GM03348 (cell line): ENCODE results near the gene NFIA.

Source experiments
- DNase-seq: peaks from one replicate; pipeline ENCODE4 v3.0.0; 2012; ENCODE audit warnings: low spot score

Gene NFIA

DNA sequence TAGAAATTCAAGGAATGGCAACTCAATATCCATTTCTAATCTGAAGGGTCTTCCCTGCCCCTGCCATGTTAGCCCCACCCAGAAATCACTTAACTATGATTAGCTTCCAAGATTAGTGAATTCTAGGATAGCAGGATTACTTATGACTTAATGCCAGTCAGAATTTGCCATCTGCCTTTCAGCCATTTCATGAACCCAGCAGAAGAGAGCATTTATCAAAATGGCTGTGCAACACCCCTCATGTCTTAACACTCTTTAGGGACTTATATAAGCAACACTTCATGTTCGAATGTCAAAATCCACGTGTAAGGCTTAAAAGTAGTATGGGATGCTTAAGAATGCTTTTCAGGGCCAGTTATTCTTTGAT is 288.5 kb downstream of the NFIA start:
- DNase-seq, result no peak

DNA sequence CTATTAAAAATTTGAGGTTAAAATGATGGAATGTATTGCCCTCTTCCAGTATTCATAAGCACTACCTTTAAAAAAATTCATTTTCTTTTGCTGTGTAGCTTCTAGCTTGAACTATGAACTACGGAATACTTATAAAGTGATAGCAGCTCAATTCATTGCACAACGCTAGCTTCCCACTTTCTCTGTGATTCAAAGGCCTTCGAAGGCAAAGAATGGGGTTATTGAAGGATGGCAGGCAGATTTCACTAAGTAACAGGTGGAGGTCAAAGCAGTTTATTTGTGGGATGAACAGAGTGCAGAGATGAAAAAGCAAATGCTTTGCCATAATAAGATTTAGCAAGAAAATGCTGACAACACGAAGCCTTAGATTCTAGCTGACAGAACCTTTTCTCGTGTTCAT is 290.6 kb downstream of the NFIA start:
- no peak for DNase-seq

DNA sequence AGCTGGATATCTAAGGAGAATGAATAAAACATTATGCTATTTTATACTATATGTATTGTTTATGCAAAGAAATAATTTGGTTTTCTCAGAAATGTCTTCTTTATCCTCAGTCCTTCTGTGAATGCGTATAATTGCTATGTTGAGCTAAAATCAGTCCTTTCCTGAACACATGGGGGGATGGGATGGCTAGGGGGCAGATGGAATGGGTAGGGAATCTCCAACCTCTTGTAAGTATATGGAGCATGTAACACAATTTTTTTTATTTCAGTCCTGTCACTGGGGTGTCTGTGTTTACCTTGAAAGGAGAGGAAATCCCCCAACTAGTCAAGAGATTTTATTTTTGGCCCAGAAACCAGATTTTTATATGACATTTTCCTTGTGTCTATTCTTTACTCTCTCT is 291.8 kb downstream of the NFIA start:
- DNase-seq, result no peak

DNA sequence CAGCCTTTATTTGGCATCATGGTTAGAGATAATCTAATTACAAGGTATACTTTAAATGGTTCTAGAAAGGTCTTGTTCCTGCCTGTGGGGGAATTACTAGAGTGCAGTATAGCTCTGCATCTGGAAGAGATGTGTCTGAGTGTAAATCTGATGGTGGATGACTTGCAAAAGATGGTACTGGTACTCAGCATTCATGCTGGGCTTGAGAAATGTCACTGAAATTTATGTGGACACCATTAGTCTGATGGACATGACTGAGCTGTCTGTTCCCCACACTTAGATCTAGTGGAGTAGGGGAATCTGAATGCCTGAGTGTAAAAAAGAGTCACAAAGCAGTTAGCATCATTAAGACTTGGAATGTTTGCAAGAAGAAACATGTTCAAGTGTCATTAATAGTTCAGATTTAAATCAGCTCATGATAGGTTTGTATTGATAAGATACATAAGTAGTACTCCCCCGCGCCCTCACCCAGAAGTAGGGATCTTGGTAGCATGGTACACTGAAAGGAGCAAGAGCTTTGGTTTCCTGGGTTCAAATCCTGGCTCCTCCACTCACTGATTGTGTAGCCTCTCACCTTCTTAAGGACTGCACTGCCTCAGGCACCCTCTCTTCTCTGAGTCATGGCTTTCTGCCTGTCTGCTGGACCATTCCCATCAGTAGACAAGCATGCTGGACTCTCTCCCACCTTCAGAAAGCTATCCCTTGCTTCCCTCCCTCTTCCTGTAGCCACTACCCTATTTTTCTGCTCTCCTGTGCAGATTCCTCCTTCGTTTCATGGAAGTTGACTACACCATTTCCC is 292.9 kb downstream of the NFIA start:
- no peak for DNase-seq

DNA sequence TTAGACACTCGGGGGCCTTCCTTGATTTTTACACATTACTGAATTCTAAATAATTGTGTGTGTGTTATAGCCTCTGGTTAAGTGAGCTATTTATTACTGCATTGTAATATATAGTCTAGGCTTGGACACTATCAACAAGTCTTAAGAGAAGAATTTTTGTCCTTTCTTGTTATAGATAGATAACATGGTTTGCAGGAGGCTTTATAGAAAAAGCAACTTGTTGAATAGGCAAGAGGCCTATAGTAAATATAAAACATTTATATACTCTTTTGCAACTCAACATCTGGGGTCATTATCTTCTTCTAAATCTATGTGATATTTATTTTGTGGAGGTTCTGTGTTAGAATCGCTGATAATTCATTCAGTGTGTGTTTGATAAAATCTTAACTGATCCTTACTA is 293.8 kb downstream of the NFIA start:
- no peak for DNase-seq

DNA sequence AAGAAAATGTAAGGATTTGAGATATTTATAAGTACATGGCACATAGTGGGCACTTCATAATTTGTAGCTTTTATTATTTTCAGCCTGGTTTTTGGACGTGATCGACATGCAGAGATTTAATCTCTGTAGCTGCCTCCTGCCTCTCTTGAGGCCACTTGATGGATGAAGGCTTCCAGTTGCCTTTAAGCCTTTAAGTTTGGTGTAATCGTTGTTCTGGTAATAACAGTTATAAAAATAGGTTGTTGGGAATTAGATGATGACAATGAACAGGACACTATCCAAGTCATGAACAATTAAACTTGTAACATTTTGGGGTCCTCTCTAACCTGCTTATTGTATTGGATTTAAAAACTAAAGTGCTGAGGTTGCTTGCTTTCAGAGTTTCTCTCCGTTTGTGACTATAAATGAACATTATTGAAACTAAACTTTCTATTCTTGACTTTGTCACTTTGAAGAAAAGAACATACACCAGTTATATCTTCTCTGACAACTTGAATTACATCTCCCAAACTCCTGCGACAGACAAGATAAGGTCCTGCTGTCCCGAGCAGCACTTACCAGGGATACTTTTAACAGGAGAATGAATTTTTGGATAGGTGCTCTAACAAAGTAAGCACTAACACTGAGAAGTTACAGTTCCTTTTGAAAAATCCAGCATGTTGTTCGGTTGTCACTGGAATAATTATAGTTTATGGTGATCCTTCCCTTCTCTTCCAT is 295.0 kb downstream of the NFIA start:
- DNase-seq, result no peak

DNA sequence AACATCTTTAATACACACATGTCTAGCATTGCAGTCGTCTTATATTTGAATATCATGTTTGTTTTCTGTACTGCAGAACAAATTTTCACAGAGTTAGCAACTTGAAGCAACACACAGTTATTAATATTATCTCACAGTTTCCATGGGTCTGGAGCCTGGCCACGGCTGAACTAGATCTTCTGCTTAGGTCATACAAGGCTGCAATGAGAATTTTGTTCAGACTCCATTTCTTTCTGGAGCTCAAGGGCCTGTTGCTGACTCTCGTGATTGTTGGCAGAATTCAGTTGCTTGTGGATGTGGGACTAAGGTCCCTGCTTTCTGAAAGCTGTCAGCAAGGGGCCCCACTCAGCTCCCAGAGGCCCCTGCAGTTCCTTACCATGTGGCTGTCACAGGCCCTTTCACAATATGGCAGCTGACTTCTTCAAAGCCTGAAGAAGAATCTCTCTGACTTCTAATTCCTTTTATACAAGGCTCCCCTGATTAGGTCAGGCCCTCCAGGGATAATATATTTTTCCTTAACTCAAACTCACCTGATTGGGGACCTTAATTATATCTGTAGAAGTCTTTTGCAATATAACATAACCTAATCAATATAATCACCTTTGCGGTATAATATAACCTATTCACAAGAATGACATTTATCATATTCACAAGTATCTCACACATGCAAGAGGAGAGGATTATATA is 296.3 kb downstream of the NFIA start:
- DNase-seq, result no peak

DNA sequence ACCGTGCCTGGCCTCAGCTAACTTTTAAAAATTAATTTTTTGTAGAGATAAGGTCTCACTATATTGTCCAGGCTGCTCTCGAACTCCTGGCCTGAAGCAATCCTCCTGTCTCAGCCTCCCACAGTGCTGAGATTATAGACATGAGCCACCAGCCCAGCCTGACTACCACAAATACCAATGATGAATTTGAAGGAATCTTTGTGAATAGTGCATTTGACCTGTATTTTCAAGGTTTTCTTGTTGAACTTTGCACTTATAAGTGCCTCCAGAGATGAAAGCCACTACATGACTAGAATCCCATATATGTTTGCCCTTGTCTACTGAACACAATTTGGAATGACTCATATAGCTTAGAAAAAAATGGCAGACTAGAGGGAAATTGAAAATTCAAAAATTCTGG is 297.3 kb downstream of the NFIA start:
- no peak for DNase-seq

DNA sequence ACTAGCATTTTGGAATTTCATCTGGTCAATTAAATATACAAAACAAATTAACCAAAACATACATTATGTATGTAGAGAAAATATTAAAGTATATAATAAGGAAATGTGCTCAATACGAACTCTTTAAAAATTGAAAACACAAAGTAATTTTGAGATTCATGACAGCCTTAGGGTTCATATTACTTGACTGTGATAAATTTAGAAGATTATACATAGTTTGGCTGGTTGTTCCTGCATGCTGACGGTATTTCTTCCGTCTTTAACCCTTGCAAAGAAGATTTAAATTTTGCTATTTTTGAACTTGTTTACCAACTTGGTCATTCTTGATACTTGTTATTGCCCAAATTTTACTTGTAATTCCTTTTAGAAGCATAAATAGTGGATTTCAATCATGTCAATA is 298.2 kb downstream of the NFIA start:
- DNase-seq, result no peak

DNA sequence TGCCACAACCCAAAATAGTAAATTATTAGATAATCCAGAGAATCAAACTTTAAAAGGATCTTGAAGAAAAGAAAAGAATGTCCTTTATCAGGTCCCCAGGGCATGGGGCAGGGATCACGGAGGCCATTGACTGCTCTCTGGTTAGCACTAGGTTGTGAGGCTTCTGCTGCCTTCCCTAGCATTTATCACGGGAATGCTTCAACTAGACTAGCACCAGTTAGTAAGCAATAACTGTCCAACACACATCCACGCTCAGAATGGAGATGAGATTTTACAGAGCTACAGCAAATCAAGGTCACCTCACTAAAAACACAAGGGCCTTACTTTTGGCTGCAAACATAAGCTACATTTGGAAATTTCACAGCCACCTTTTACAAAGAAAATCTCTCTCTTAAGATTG is 304.0 kb downstream of the NFIA start:
- no peak for DNase-seq

DNA sequence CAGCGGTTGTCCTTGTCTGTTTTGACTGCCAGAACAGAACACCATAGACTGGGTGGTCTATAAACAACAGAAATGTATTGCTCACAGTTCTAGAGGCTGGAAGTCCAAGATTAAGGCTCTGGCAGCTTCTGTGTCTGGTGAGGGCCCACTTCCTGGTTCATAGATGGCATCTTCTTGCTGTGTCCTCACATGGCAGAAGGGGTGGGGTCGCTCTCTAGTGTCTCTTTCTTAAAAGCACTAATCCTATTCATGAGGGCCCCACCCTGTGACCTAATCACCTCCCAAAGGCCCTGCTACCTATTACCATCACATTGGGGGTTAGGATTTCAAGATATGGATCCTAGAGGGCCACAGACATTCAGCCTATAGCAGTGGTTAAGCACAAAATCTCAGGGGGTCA is 304.4 kb downstream of the NFIA start:
- DNase-seq, result no peak

DNA sequence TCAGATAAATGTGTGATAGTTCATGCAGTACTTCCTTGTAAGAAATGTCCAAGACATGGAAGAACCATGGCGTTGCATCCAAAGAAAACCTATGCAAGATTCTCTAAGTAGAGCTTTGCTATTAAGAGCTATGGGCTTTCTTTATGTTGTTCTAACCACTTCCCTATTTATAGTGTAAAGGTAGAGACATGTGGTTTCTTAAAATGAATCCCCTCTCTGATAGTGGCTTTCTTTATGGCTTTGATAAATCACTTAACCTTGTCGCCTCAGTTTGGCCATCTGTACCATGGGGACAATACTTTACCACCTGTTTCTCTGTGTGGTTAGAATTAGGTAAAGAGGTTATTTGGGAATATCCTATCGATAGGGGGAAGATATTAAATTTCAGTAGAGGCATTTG is 305.5 kb downstream of the NFIA start:
- DNase-seq, result no peak

DNA sequence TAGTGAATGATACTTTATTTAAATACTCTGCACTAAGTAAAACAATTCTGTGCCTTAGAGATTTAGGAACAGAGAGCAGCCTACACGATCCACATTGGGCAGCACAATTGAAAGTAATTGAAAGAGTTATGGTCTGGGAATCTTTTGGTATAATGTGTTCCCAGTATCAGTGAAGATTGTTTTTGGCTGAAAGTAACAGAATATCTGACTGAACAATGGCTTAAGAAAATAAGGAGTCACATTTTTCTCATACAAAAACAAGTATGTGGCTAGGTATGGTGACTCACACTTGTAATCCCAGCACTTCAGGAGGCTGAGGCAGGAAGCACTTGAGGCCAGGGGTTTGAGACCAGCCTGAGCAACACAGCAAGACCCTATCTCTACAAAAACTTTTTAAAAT is 306.2 kb downstream of the NFIA start:
- DNase-seq, result no peak

DNA sequence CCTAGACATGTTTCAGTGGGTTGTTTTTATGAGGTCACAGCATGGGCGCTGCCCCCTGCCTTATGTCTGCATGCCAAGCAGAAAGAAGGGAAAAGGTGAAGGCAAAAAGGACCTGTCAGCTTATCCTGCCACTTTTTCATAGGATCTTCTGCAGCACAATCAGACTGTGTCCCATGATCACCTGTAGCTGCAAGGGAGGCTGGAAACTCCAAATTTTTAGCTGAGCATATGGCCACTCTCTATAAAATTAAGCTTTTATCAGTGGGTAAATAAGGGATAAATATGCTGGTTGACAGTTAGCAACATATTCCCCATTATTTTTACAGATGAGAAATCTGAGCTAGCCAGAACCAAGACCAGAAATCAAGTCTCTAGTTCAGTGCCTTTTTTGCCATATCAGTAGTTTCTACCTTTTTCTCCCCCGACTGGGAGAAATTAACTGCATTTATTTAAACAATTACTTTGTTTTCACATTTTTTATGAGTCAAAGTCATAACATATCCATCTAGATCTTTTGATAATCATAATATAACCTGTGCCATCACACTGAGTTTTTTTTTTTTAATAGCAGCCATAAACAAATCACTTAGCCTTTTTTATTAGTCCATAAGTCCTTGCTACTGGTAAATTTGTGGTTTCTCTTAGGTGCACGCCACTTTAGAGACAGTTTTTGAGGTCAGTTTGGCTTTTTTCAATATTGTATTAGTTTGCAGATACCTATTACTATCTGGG is 307.0 kb downstream of the NFIA start:
- DNase-seq, result no peak

DNA sequence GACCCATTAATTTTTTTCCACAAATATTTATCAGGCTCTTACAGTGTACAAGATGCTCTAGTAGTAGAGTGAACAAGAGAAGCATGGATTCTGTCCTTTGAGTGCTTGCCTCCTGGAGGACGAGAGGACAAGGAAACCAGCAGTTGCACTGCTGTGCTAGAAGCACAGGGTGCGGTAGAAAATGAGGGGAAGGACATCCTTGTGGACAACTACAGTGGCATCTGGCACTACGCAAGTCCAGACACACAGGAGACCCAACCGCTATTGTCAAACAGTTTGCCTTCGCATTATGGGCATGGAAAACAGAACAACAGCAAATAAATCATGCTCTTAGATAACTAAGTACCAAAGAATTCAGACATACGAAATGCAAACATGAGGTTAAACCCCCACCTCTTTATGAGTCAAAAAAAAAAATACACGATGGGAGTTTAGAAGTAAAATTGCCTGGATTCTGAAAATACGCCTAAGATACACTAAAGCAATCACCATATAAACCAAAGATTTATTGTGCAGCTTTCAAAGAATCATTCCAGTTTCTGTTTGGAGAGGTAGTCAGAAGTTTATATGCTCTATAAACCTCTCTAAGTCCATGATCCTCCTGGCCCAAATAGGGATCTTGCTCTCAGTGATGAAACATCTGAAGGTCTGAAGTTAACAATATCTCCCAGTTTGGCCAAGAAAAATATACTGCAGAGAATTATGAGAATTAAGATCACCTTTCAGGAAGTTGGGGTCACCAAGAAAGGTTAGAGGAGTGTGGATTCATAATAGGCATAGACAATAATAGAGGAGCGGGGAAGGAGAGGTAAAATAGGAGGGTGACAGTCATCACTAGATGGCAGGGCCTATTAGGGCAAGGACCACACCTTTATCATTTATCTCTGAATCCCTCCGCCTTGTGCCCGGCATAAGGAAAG is 307.8 kb downstream of the NFIA start:
- DNase-seq, result no peak

DNA sequence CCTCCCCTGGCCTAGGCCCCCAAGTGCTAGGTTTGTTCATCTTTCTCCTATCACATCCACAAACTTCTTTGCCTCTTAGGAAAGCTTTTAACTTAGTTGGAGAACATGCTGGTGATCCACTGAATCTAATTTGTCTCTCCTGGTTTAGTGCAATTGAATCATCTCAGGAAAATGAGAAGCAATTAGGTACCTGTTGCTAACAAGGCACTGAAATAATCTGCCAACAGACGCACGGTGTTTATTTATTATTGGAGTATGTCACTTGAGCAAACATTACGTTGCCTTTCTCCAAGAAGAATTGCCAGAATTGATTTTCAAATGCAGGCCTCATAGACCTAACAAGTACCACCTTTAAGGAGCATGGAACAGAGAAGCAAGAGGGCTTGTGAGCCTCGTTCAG is 309.4 kb downstream of the NFIA start:
- DNase-seq, result no peak

DNA sequence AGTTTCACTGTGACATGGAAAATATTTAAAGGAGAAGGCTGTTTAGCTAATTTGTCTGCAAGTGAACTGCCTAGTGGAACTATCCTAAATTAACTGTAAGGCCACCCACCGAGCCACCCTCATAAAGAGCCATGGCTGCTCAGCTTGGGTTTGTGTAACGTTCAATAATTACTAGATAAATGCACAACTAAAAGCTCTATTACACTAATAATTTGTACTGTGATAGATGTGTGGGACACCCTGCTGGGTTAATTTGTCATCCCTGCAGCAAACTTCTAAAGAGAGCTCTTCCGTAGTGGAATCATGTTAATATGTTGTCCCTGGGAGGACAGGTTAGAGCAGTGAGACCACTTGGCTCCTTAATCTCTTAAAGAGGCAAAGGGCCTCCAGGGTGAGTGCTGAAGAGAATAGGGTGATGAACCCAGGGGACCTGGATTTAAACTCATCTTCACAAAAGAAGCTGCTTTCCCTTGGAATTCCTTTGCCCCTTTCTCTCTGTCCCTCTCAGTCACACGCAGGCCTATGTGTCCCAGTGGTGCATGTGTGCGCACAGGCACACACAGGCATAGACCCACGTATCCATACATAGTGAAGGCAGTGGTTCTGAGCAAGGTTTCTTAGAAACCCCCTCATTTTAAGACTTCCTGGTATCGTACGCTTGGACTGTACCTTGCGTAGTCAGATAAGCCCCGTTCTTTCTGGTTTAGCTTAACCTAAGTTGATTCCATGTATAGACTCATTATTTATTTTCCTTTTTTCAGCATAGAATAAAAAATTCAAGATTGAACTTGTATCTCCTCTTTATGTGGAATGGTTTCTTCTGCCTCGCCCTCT is 310.3 kb downstream of the NFIA start:
- no peak for DNase-seq

DNA sequence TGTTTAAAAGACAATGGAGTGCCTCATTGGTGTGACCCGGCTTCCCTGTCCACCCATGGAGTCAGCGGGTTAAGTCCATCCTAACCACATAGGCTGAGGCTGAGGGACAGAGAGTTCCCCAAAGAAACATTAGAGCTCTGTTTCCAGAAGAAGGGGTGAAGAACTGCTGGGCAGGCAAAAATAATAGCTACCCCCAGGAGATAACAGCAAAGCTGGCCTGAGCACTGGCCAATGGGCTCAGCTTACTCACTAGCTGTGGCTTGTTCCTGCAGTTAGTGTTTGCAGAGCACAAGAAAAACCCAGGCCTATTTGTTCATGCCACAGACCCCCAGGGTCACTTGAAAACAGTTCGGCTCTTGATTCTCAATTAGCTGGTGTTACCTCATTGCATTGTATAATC is 311.2 kb downstream of the NFIA start:
- no peak for DNase-seq

DNA sequence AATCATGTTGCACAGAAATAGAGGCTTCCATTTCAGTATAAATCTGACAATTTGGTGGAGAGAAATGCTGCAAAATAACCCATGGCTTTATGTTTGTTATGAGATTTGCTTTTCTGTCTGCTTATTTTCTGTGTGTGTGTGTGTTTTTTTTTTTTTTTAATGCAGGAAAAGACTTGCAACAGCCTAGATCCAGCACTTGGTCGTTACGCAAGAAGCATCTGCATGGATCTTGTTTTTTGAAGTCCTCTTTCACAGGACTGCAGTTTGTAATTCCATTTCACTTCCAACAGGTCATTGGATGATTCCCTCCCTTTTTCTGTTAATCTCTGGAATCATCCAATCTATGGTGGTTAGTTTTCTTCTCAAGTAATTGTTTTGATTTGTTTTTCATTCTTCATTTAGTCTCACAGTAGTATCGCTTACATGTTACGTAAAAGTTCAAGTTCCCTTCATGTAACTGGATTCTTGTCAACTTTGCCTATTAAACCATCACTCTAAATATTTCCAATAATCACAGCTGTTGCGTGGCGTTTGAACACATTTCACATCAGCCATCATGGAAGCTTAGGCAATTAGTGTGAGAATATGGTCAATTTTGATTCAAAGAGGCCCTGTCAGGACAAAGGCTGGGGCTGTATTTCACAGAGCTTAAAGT is 312.9 kb downstream of the NFIA start:
- no peak for DNase-seq

DNA sequence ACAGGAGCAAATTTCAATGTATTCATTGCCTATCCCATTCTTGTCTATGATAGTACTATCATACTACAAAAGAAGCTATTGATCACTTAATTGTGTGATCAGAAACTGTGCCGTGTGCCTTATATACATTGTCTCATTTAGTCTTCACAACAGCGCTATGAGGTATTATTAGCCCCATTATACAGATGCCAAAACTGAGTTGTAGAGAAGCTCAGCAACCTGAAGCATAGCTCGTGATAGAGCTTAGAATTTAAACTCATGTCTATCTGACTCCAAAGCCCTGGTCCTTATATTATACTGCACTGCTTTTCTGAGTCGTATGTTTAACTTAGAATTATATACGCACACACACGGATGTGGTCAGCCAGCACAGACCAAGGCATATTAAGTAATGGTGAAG is 315.1 kb downstream of the NFIA start:
- no peak for DNase-seq
